ENCODE results near the gene ZNF521. TPM values are rescaled to one million over a fixed set of nuclear protein-coding genes. Genes with fewer than 3 reads are reported as not detected.

The ZNF521 gene
- total and polyA plus RNA-seq, 10 of the 15 experiments (the other 5 are each of a cell fraction or from before 2014, with no cell fraction given), result 0.02 to 0.05 (median 0.04) TPM; not detected in 6

- TF ChIP-seq USF2 (IDR thresholded peaks at IDR 0.05; ENCODE audit: borderline replicate concordance, low read depth, low read length), result no peak
- no peak for TF ChIP-seq RUNX3 (IDR thresholded peaks at IDR 0.05; ENCODE audit: low read length)
- TF ChIP-seq CHD4 (IDR thresholded peaks at IDR 0.05), result no peak
- TF ChIP-seq ZNF274 (IDR thresholded peaks at IDR 0.05; ENCODE audit: insufficient read depth, insufficient read length), result no peak
- TF ChIP-seq JUND (IDR thresholded peaks at IDR 0.05; ENCODE audit: low read depth, low read length), result no peak
- no peak for TF ChIP-seq ZBTB40 (IDR thresholded peaks at IDR 0.05; ENCODE audit: borderline replicate concordance)
- TF ChIP-seq MYB (IDR thresholded peaks at IDR 0.05; ENCODE audit: borderline replicate concordance, low read depth, low read length), result no peak
Measured at GRCh38 chr18:25364732-25365131, 12.8 kb upstream of the ZNF521 start (continued).

DNA sequence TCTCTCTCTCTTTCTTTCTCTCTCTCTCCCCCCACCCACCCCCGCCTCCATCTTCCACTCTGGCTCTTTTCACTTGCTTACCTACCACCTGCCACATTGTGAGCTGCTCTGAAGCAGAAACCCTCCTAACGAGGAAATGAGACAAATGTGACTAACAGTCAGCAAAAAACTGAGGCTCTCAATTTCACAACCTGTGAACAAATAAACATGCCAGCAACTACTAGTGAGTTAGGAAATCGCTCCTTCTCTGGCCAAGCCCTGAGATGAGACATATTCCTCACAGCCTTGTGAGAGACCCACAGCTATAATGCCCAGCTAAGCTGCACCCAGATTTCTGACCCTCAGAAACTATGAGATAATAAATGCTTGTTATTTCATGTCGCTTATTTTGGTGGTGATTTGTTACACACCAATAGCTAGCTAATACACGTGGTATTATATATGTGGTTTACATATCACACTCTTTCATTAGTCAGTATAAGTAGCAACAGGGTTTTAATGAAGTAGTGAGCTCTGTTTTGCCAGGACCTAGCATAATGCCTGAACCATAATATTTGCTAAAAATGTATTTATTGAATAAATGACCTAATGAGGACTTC, 8.4 kb upstream of the ZNF521 start:
- no peaks in the 10 kb centered on the region; a peak in 1 of 4 replicates for H3K27me3 ChIP-seq (replicated peaks in 1 of 2; ENCODE audit: control insufficient read depth in 2 of 2, insufficient read depth in 2 of 2, low read length in 1 of 2)
- DNase-seq (ENCODE audit: low read depth, low spot score) (no peak), FAIRE-seq (no peak), ATAC-seq (no peak)
- H3K4me3 ChIP-seq, result no peak overlapping the region
- ChIA-PET SMC1A (ENCODE audit: uncharacterized antibody, unreplicated experiment) (no interaction called here), POLR2A (interaction anchor here (1.1 kb wide), 1 partner anchor 8 kb away, joined by 5 read pairs; no protein-coding TSS in a partner anchor), CTCF (no interaction called here), RAD21 (ENCODE audit: unreplicated experiment) (no interaction called here)
- H3K4me2 ChIP-seq (ENCODE audit: control insufficient read depth, insufficient read depth), result no peak overlapping the region
- H3K27ac ChIP-seq (ENCODE audit: control insufficient read depth, insufficient read depth), result no peak overlapping the region
- no peak overlapping the region for H2AFZ ChIP-seq (ENCODE audit: control insufficient read depth, low read depth, low read length)
- in situ Hi-C loops (cut with MboI), result no loop called here
- H3K36me3 ChIP-seq (ENCODE audit: control insufficient read depth in 2 of 2, insufficient read depth in 2 of 2, low read length in 1 of 2), result no peaks in the 10 kb centered on the region
- no peaks in the 10 kb centered on the region for H3K79me2 ChIP-seq (ENCODE audit: control insufficient read depth, insufficient read depth, low read length)
- 13% methylated on average over 4 of the region's 5 CpGs for WGBS (ENCODE audit: insufficient coverage, insufficient replicate concordance, low lambda C conversion rate, missing lambda C conversion rate)
- TF ChIP-seq ZNF687 (IDR thresholded peaks at IDR 0.05), result no peak
- TF ChIP-seq SREBF1 (IDR thresholded peaks at IDR 0.05; ENCODE audit: low read length), result no peak
- TF ChIP-seq ZBTB33 (IDR thresholded peaks at IDR 0.05), result no peak
- no peak for TF ChIP-seq SUPT20H (IDR thresholded peaks at IDR 0.05; ENCODE audit: borderline replicate concordance, control insufficient read depth, low read depth, low read length)
- no peaks in the 10 kb centered on the region for H4K20me1 ChIP-seq (ENCODE audit: control insufficient read depth, insufficient read depth)
- H3K9me3 ChIP-seq (replicated peaks; ENCODE audit: control insufficient read depth, insufficient read depth, low read length), result no peaks in the 10 kb centered on the region; the same call in 2 of the 3 replicates
- no peak overlapping the region for H3K9ac ChIP-seq (ENCODE audit: control insufficient read depth, insufficient read depth, low read length)
- BruUV-seq (replicated peaks), result no TSS peak
- no peaks in the 10 kb centered on the region for H3K4me1 ChIP-seq (ENCODE audit: control insufficient read depth, insufficient read depth, low read length)
- intact Hi-C loops (cut with micrococcal nuclease; ENCODE audit: unreplicated experiment), result no loop called here
